ENCODE measurements around the gene SV2C. TPM values are rescaled to one million over a fixed set of nuclear protein-coding genes. Genes with fewer than 3 reads are reported as not detected.

Gene SV2C
- total RNA-seq, 1 donor from 2014 or later: not detected

GRCh38 chr5:76046741-76047140, 36.4 kb upstream of the SV2C start:
- H3K9me3 Mint-ChIP-seq: peaks cover 7% of the 10 kb centered on the region
- POLR2A ChIA-PET: no interaction called here
- intact Hi-C loops (cut with micrococcal nuclease): no loop called here
- no peak for DNase-seq
- H3K27ac Mint-ChIP-seq: no peak overlapping the region
- no peaks in the 10 kb centered on the region for H3K36me3 Mint-ChIP-seq (ENCODE audit: low read depth)
- no peak for ATAC-seq (ENCODE audit: low read depth)
- H3K27me3 Mint-ChIP-seq: peaks cover 17% of the 10 kb centered on the region
- no peak for TF ChIP-seq CTCF (IDR thresholded peaks at IDR 0.05)
- CTCF ChIA-PET: no interaction called here
- H3K4me1 Mint-ChIP-seq: no peaks in the 10 kb centered on the region
- H3K4me3 Mint-ChIP-seq: no peak overlapping the region

GRCh38 chr5:76050134-76050533, 33.0 kb upstream of the SV2C start:
- no peak overlapping the region for H3K4me3 Mint-ChIP-seq
- H3K27me3 Mint-ChIP-seq: peaks cover 10% of the 10 kb centered on the region
- TF ChIP-seq CTCF (IDR thresholded peaks at IDR 0.05): no peak
- ATAC-seq (ENCODE audit: low read depth) (no peak), DNase-seq (no peak)
- CTCF ChIA-PET: no interaction called here
- POLR2A ChIA-PET: no interaction called here
- no peaks in the 10 kb centered on the region for H3K4me1 Mint-ChIP-seq
- H3K9me3 Mint-ChIP-seq: peaks cover 3% of the 10 kb centered on the region
- intact Hi-C loops (cut with micrococcal nuclease): no loop called here
- H3K27ac Mint-ChIP-seq: no peak overlapping the region
- no peaks in the 10 kb centered on the region for H3K36me3 Mint-ChIP-seq (ENCODE audit: low read depth)

GRCh38 chr5:76062502-76063041, 20.6 kb upstream of the SV2C start:
- Mint-ChIP-seq H3K27ac (no peak overlapping the region), H3K9me3 (no peaks in the 10 kb centered on the region), H3K4me3 (no peak overlapping the region), H3K27me3 (peaks cover 14% of the 10 kb centered on the region), H3K36me3 (ENCODE audit: low read depth) (no peaks in the 10 kb centered on the region), H3K4me1 (no peaks in the 10 kb centered on the region)
- POLR2A ChIA-PET: no interaction called here
- DNase-seq (no peak), ATAC-seq (ENCODE audit: low read depth) (no peak)
- intact Hi-C loops (cut with micrococcal nuclease): no loop called here
- no peak for TF ChIP-seq CTCF (IDR thresholded peaks at IDR 0.05)
- CTCF ChIA-PET: no interaction called here

- POLR2A ChIA-PET: no interaction called here
- no peak overlapping the region for H3K4me3 Mint-ChIP-seq
- H3K4me1 Mint-ChIP-seq: no peaks in the 10 kb centered on the region
- CTCF ChIA-PET: no interaction called here
- intact Hi-C loops (cut with micrococcal nuclease): no loop called here
- peaks cover 13% of the 10 kb centered on the region for H3K27me3 Mint-ChIP-seq
- ATAC-seq (ENCODE audit: low read depth) (no peak), DNase-seq (no peak)
- no peaks in the 10 kb centered on the region for H3K9me3 Mint-ChIP-seq
- H3K36me3 Mint-ChIP-seq (ENCODE audit: low read depth): no peaks in the 10 kb centered on the region
- no peak overlapping the region for H3K27ac Mint-ChIP-seq
- TF ChIP-seq CTCF (IDR thresholded peaks at IDR 0.05): no peak
Measured at GRCh38 chr5:76065258-76065657, 17.9 kb upstream of the SV2C start.

GRCh38 chr5:76069061-76069735, 14.0 kb upstream of the SV2C start:
- peaks cover 11% of the 10 kb centered on the region for H3K27me3 Mint-ChIP-seq
- intact Hi-C loops (cut with micrococcal nuclease): no loop called here
- no peak for ATAC-seq (ENCODE audit: low read depth)
- DNase-seq: no peak
- no peaks in the 10 kb centered on the region for H3K4me1 Mint-ChIP-seq
- H3K27ac Mint-ChIP-seq: no peak overlapping the region
- ChIA-PET POLR2A (no interaction called here), CTCF (no interaction called here)
- H3K9me3 Mint-ChIP-seq: no peaks in the 10 kb centered on the region
- no peaks in the 10 kb centered on the region for H3K36me3 Mint-ChIP-seq (ENCODE audit: low read depth)
- TF ChIP-seq CTCF (IDR thresholded peaks at IDR 0.05): no peak
- H3K4me3 Mint-ChIP-seq: no peak overlapping the region

Measured in activated B cell treated with CpG ODN at 0.5 μM for 24 hours (primary cell).